ENCODE data around the gene SRSF4.
"Not testable (repeated sequence)": the region's sequence is repeated elsewhere in the genome, so short reads cannot be mapped to it uniquely, and the experiment has no call there.

Gene SRSF4

GRCh38 chr1:29124366-29125236 is 57.1 kb downstream of the SRSF4 start:
- DNase-seq, result peak; percentile 60

DNA sequence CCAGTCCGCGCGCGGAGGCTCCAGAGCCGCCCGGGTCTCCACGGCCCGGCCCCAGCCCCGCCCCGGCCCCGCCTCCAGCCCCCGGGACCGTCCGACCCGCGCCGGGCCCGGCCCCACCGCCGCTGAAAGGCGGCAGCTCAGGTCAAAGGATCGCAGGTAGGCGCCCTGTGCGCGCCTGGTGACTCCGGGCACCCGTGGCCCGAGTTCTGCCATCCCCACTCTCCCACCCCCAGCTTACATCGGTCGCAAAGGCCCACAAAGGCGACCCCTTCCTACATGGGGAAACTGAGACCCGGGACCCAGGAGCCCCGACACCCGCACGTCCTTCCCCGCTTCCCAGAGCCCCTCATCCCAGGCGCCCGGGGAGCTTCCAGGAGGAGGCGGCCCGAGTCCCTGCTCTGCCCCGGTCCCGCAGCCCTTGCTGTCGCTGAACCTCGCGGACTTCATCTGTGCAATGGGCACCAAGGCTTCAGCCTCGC is 57.8 kb downstream of the SRSF4 start, which contains the start of gene TMEM200B:
Gene TMEM200B (minus strand): TSS at position 17 of the 479 bp plus-strand sequence. CDS start 2,075 bp downstream, outside the sequence.
- DNase-seq, result no peak

GRCh38 chr1:29123053-29123886 is 58.4 kb downstream of the SRSF4 start:
- no peak for DNase-seq

DNA sequence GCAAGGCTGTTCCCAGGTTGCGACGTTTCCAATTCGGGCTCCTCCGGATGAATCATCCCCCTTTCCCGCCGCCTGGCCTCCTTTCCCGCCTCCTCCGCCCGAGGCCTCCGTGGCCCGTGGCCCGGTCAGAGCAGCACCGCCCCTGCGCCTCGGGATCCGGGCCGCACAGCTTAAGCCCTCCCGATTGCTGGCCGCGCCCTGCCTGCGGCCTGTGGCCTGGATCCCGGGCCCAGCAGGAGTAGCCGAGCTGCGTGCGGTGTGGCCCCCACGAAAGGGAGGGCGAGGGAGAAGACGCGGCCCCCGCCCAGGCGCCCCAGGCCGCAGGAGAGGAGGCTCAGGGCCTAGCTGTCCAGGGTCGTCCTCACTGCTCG is 59.0 kb downstream of the SRSF4 start:
- no peak for DNase-seq

DNA sequence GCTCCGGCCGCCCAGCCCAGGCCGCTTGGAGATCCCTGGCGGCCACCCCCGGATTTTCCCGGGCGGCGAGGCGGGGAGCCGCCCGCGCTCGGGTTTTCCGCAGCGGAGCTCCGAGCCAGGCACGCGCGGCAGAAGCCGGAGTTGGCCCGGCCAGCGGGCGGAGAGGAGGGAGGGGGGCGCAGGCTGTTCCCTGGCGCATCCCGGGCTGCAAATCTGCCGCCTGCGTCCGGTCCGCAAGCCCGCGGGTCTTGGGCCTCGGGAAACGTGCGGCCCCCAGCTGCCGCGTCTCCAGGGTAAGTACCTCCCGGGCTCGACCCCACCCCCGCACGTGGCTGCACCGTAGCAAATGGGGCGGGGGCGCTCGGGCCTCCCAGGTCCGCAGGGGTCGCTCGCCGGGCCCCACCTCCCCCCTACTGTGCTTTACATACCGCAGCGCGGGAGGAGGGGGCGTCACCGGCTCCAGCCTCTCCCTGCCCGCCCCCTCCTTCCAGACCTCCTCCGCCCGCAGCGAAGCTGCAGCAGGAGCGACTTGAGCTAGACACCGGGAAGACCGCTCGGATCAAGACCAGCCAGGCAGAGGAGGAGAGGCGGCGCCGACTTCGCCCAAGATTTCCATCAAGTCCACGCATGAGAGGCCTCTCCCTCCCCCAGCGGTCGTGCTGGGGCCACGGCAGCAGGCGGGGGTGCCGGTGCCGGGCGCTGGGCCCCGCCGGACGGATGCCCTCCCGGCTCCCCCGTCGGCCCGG is 59.6 kb downstream of the SRSF4 start:
- DNase-seq, result peak; percentile 30

DNA sequence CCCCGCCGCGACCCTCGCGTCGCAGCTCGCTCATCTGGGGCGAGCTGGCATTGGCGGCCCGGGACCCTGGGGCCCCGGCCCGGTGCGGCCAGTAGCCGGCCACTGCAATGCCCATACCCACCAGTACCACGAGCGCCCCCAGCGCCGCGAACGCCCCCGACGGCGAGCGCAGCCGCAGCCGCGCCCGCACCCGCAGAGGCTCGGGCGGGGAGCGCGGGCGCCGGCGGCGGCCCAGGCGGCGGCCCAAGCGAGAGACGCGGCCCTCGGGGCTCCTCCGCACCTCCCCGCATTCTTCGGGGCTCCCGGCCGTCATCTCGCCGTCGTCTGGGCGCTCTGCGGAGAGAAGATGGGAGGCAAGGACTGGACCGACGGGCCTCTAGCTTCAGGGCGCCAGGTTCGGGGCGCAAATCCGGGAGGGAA is 60.2 kb downstream of the SRSF4 start:
- DNase-seq, result no peak

DNA sequence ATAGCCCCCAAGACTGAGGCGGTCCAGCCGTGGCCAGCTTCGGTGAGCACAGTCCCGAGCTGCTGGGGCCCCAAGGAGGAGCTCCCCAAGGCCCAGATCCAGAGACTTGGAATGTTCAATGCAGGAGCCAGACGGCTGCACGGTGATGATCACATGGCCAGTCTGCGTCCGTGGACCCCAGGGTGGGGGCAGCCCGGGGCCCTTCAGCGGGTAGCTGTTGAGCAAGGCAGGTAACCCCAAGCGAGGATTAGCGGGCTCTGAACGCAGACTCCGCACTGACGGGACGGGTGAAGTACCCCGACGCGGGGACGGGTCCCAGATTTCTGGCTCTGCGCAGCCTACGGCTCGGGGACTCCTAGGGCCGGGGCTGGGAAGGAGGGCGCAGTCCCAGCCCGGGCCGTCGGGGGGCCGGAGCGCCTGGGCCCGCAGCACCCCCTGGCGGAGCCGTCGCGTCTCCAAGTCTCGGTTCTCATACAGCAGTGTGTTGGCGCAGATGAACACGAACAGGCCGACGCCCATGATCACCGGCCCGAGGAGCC is 60.7 kb downstream of the SRSF4 start:
- no peak for DNase-seq

DNA sequence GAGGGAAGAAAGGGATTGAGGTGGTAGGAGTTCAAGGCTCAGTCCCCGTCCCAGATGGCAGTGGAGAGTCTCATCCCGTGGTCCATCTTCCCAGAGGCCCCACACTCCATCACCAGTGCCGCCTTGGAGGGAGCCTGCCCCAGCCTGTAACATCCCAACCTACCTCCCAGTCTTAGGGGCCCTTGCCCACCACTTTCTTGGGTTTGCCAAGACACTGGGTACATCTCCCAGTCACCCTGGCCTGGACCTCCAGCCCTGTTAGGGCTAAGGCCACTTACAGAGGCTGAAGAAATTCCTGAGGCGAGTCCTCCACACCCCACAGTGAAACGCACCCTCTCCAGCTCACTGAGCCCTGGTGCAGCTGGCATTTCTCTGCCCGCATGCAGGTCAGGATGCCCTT is 61.3 kb downstream of the SRSF4 start:
- DNase-seq, result no peak

- DNase-seq, result no peak
These were observed 62.4 kb downstream of the SRSF4 start for GRCh38 chr1:29119121-29119929.

- no peak for DNase-seq
These were observed 64.3 kb downstream of the SRSF4 start for GRCh38 chr1:29117381-29117780.

DNA sequence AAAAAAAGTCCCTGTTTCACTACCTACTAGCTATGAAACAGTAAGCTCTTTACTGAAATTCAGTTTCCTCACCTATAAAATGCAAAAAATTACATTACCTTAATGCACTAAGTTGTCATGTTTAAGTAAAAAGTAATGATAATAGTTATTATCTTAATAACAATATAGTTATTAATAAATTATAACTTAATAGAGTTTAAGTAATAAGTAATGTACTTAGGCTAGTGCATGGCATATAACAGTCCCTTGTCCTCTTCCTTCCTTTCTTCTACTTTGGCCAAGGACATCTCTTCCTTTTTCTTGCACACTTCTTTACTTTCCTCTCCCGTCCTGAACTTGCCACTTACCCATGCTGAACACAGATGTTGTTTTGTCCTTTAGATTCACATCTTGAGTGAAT is 67.0 kb downstream of the SRSF4 start:
- no peak for DNase-seq

DNA sequence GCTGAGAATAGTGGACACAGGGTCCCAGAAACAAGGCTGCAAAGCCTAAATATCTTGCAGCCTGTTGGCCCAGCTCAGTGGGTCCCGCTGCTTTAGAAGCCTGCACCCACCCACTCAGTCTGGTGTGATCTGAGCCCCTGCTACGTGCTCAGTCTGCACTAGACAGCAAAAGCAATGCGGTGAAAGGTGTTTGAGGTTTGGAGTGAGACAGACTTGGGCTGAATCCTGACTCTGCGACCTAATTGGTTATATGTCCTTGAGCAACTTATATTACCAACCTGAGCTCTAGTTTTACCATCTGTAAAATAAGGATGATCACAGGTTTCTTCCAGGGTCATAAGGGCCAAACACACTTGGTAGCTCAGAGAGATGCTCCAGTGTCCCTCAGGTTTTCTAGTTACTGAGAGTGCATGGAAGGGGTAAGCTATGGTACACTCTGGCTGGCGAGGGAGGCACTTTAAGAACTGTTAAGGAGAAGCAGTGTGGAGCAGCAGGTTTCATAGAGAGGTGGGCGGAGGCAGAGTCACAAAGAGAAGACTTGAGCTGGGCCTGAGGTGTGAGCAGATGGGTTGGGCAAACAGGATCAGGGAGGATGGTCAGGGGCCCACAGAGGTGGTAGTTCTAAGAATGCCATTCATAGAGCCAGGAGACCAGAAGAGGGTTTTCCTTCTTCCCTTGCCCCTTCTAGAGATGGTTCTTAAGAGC is 68.1 kb downstream of the SRSF4 start:
- DNase-seq, result no peak

DNA sequence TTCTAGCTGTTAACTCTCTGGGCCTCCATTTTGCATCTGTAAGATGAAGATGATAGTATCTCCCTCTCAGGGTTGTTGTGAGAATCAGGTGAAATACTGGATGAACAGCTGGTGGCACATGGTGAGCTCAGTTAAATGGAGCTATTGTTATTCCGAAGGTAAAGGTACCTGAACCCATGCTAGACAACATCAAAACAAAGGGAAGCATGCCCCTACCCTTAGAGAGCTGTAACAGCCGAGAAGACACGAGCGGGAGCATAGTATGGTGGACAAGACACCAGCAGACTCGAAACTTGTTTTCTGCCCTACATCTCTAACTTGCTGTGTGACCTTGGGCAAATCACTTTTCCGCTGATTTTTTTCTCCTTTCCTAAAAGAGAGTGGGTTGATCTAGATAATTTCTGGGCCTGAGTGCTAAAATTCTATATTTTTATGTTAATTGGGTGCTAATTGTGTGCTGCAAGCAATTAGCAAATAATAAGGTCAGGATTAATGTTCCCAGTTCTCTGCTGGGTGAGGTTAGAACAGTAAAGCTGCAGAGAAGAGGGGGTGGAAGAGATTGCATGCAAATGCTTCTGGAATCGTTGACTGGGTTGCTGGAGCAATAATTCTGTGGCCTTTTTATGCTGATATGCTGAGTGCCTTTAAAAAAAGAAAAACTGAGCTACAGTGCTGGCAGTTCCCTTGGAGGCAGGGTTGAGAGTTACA is 68.8 kb downstream of the SRSF4 start:
- no peak for DNase-seq

DNA sequence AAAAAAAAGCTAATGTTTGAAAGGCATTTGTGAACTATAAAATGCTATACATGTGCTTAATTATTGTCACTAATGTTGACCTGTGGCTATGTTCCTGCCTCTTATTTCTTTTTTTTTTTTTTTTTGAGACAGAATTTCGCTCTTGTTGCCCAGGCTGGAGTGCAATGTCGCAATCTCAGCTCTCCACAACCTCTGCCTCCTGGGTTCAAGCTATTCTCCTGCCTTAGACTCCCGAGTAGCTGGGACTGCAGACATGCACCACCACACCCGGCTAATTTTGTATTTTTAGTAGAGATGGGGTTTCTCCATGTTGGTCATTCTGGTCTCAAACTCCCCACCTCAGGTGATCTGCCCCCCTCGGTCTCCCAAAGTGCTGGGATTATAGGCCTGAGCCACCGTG is 73.7 kb downstream of the SRSF4 start:
- DNase-seq, result not testable (repeated sequence)

- DNase-seq, result no peak
These were observed 75.9 kb downstream of the SRSF4 start for GRCh38 chr1:29105822-29106221.

DNA sequence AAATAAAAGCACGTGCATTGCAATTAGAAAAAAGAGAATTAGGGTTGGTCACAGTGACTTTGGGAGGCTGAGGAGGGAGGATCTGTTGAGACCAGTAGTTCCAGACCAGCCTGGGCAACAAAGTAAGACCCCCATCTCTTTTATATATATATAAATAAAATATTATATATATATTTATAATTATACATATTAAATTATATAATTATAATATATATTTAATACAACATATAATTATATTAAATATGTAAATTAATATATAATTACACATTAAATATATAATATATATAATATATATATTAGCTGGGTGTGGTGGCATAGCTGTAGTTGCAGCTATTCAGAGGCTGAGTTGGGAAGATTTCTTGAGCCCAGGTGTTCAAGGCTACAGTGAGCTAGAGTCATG is 81.2 kb downstream of the SRSF4 start:
- DNase-seq, result no peak

- DNase-seq, result no peak
These were observed 82.4 kb downstream of the SRSF4 start for GRCh38 chr1:29099286-29099685.

All from NCI-H146 (cell line).